Measurements from ENCODE around the gene MATN1.

- TF ChIP-seq CTCF (IDR thresholded peaks at IDR 0.05) (no peak), EP300 (IDR thresholded peaks at IDR 0.05) (no peak), POLR2A (IDR thresholded peaks at IDR 0.05) (no peak)
Measured at GRCh38 chr1:30697571-30698376, 25.6 kb downstream of the MATN1 start.
